Immature natural killer cell (primary cell): ENCODE measurements around the gene CELF2. TPM values are rescaled to one million over a fixed set of nuclear protein-coding genes. Genes with fewer than 3 reads are reported as not detected.
A peak's percentile ranks its signal among the peaks of the same experiment; 100 is the strongest.
"Not testable (repeated sequence)": the region's sequence is repeated elsewhere in the genome, so short reads cannot be mapped to it uniquely, and the experiment has no call there.

Experiments
- DNase-seq, 3 donors: peaks; one replicate each; pipeline ENCODE4 v3.0.0; 2022; ENCODE audit warnings: mixed read lengths in 1 of 3
- H3K27ac Mint-ChIP-seq, 6 donors: one replicate each; pipeline ENCODE4 v1.8.0; 2020; ENCODE audit warnings: mixed read lengths in 6 of 6, mild to moderate bottlenecking in 5 of 6, inconsistent platforms in 4 of 6, moderate library complexity in 3 of 6
- H3K27me3 Mint-ChIP-seq, 3 donors: one replicate each; pipeline ENCODE4 v1.8.0; 2020 to 2021; ENCODE audit warnings: low read depth in 3 of 3, mild to moderate bottlenecking in 3 of 3, mixed read lengths in 3 of 3, moderate library complexity in 3 of 3, inconsistent platforms in 1 of 3
- H3K36me3 Mint-ChIP-seq, 3 donors: one replicate each; pipeline ENCODE4 v1.8.0; 2020; ENCODE audit warnings: mixed read lengths in 3 of 3, inconsistent platforms in 2 of 3, mild to moderate bottlenecking in 2 of 3
- H3K4me1 Mint-ChIP-seq, 2 donors: one replicate each; pipeline ENCODE4 v1.8.0; 2020; ENCODE audit warnings: inconsistent platforms in 2 of 2, mild to moderate bottlenecking in 2 of 2, mixed read lengths in 2 of 2, moderate library complexity in 1 of 2
- H3K4me3 Mint-ChIP-seq, 5 donors: one replicate each; pipeline ENCODE4 v1.8.0; 2020; ENCODE audit warnings: mild to moderate bottlenecking in 5 of 5, mixed read lengths in 5 of 5, inconsistent platforms in 3 of 5, moderate library complexity in 3 of 5
- H3K9me3 Mint-ChIP-seq, 6 donors: one replicate each; pipeline ENCODE4 v1.8.0; 2020; ENCODE audit warnings: mild to moderate bottlenecking in 6 of 6, mixed read lengths in 6 of 6, inconsistent platforms in 4 of 6, moderate library complexity in 3 of 6
- polyA plus RNA-seq, 3 donors: library from polyadenylated mRNA; unstranded; fragments of 300-500 nt; fragmentation: Illumina TruSeq; gene quantifications; one replicate each; pipeline ENCODE4 v1.2.3, GENCODE V29; 2021

The CELF2 gene
- polyA plus RNA-seq, 3 donors from 2014 or later: 64.2 to 174 (median 95.4) TPM

DNA sequence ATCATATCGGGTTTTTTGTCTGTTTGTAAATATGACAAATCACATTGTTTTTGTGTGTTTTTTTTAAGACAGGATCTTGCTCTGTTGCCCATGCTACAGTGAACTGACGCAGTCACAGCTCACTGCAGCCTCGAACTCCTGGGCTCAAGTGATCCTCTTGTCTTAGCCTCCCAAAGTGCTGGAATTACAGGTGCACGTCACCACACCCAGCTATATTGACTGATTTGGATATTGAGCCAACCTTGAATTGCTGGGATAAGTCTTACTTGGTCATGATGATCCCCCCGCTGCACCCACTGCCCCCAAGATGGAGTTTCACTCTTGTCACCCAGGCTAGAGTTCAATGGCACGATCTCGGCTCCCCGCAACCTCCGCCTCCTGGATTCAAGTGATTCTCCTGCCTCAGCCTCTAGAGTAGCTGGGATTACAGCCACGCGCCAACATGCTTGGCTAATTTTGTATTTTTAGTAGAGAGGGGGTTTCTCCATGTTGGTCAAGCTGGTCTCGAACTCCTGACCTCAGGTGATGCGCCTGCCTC is 167.5 kb downstream of the CELF2 start:
- Mint-ChIP-seq H3K36me3 (peaks cover 52 to 67% (median 67%) of the 10 kb centered on the region in 3 donors), H3K4me3 (peak overlapping the region in 4 of 5 donors; percentile 49 to 73 (median 52)), H3K27ac (peak overlapping the region in 2 of 6 donors; percentile 77 to 91), H3K27me3 (peaks cover 2 to 34% (median 12%) of the 10 kb centered on the region in 3 donors), H3K4me1 (peaks cover 0 to 95% of the 10 kb centered on the region in 2 donors)
- H3K9me3 Mint-ChIP-seq, DNase-seq: not testable (repeated sequence)

DNA sequence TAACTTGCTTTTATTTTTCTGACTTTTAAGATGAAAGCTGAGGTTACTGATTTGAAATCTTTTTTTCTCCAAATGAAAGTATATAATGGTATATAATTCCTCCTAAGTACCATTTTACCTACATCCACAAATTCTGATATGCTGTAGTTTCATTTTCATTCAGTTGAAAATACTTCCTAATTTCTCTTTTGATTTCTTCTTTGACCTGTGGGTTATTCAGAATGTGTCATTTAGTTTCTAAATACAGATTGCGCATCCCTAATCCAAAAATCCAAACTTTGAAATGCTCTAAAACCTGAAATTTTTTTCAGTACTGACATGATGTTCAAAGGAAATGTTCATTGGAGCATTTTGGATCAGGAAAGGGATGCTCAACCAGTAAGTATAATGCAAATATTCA is 168.7 kb downstream of the CELF2 start:
- peak overlapping the region; percentile 61 to 74 (median 65) for H3K4me3 Mint-ChIP-seq
- peaks cover 0 to 100% of the 10 kb centered on the region in 2 donors for H3K4me1 Mint-ChIP-seq
- H3K9me3 Mint-ChIP-seq: peaks cover 0 to 2% (median 0%) of the 10 kb centered on the region in 6 donors
- H3K36me3 Mint-ChIP-seq: peaks cover 47 to 64% (median 64%) of the 10 kb centered on the region in 3 donors
- H3K27me3 Mint-ChIP-seq: peaks cover 2 to 22% (median 4%) of the 10 kb centered on the region in 3 donors
- no peak for DNase-seq
- peak overlapping the region in 4 of 6 donors; percentile 77 to 96 (median 92) for H3K27ac Mint-ChIP-seq

DNA sequence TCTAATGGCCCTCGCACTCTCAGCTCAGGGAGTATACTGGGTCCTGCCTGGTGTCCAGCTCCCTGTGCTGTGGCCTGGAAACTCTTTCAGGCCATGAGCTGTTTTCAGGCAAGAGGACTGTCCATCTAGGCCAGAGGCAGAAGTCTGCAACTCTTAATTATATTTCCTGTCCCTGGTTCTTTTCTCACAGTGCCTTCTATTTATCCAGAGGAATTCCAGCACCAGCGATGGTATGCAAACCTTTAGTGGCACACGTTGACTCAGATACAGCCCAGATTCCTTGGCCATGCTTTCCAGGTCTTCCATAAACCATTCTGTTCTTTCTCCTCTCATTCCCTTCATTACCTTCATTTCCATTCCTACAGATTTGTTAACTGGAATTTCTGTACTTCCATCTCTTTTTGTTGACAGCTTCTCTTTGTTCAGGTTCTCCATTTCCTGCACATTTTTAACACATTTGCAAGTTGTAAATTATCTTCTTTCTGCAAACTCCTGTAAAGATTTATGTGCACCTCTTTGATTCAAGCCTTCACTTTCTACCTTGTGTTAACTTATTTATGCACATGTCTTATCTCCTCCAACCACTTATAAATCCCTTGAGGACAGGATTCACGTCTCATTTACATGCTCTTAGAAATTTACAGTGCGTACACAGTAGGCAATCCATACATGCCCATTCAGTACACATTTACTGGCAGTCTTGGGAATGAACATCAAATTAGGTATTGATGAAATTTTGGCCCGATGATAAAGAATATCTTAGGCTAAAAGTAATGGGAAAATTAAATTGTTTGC is 172.1 kb downstream of the CELF2 start:
- H3K4me3 Mint-ChIP-seq: peak overlapping the region; percentile 65 to 82 (median 74)
- peaks cover 45 to 64% (median 61%) of the 10 kb centered on the region in 3 donors for H3K36me3 Mint-ChIP-seq
- DNase-seq: no peak
- peaks cover 0 to 19% (median 3%) of the 10 kb centered on the region in 3 donors for H3K27me3 Mint-ChIP-seq
- H3K9me3 Mint-ChIP-seq: peaks cover 0 to 2% (median 0%) of the 10 kb centered on the region in 6 donors
- peaks cover 0 to 99% of the 10 kb centered on the region in 2 donors for H3K4me1 Mint-ChIP-seq
- peak overlapping the region in 4 of 6 donors; percentile 91 to 96 (median 92) for H3K27ac Mint-ChIP-seq

DNA sequence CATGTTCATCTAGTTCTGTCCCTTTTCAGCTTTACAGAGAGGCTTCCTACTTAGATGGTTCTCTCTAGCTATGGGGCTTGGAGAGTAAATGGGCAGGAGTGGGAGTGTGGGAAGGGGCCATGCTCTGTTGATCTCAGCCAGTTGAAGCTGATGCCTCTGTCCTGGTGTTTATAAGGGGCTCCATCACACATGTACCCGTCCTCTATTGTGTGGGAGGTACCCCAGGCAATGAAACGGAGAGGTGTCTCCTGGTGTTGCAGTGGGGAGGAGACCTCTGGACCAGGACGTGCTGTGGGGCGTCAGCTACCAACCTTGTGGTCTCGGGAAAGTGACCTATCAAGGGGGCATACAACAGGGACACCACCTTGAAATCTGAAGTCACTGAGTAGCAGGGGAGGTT is 173.5 kb downstream of the CELF2 start:
- H3K36me3 Mint-ChIP-seq: peaks cover 31 to 64% (median 56%) of the 10 kb centered on the region in 3 donors
- DNase-seq: no peak
- H3K9me3 Mint-ChIP-seq: no peaks in the 10 kb centered on the region
- H3K27ac Mint-ChIP-seq: peak overlapping the region in 4 of 6 donors; percentile 76 to 92 (median 90)
- peaks cover 0 to 99% of the 10 kb centered on the region in 2 donors for H3K4me1 Mint-ChIP-seq
- H3K4me3 Mint-ChIP-seq: peak overlapping the region; percentile 69 to 82 (median 78)
- peaks cover 0 to 31% (median 8%) of the 10 kb centered on the region in 3 donors for H3K27me3 Mint-ChIP-seq

DNA sequence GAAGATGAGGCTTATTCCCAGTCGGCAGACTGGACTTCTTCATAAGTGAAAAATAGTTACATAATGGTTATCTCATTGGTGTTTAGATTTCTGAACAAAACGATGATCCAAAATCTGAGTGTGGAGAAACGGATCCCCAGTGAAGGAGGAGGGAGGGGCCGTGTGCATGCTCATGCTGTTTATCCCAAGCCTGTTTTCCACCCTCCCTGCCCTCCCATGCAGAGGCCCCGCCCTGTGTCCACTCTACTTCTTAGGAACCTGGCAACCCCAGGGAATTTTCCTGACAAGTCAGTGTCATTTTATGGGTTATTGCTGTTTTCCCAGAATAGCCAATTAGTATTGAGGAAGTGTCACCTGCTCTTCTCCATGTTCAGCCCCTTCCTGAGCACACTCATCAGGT is 174.0 kb downstream of the CELF2 start:
- Mint-ChIP-seq H3K4me1 (peaks cover 0 to 99% of the 10 kb centered on the region in 2 donors), H3K4me3 (peak overlapping the region; percentile 69 to 82 (median 78)), H3K9me3 (no peaks in the 10 kb centered on the region), H3K27ac (peak overlapping the region in 4 of 6 donors; percentile 76 to 92 (median 90)), H3K36me3 (peaks cover 27 to 62% (median 51%) of the 10 kb centered on the region in 3 donors), H3K27me3 (peaks cover 0 to 34% (median 8%) of the 10 kb centered on the region in 3 donors)
- DNase-seq: no peak

DNA sequence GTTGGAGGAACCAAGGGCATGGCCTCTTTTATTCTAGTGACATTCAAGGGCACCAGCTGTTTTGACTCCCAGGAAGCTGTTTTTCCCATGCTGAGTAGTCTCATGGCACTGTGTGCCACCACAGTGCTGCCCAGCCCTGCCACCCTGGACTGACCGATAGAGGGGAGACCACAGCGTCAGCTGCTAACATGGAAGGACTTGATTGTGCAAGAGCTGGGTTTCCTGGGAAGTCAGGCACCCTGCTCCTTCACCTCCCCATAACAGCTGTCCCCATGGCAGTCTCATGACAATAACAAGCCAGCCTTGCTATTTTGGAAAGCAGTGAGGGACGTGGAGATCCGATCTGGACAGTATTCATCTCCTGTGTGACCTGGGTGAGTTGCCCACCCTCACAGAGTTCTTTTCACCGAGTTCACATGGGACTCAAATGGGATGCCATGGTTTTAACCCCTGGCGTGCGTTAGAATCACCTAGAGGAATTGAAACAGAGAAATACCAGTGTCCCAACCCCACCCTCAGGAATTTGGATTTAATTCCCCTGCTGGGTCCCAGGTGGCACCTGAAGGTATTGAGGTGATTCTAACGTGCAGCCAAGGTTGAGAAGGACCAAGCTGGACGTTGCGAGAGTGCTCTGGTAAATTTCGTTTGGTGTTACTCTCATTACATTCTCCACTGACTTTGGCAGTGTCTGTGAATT is 174.8 kb downstream of the CELF2 start:
- peak overlapping the region in 4 of 6 donors; percentile 87 to 92 (median 89) for H3K27ac Mint-ChIP-seq
- H3K27me3 Mint-ChIP-seq: peaks cover 0 to 39% (median 8%) of the 10 kb centered on the region in 3 donors
- H3K9me3 Mint-ChIP-seq: no peaks in the 10 kb centered on the region
- peaks cover 0 to 99% of the 10 kb centered on the region in 2 donors for H3K4me1 Mint-ChIP-seq
- no peak for DNase-seq
- H3K36me3 Mint-ChIP-seq: peaks cover 24 to 63% (median 47%) of the 10 kb centered on the region in 3 donors
- peak overlapping the region; percentile 36 to 82 (median 72) for H3K4me3 Mint-ChIP-seq

DNA sequence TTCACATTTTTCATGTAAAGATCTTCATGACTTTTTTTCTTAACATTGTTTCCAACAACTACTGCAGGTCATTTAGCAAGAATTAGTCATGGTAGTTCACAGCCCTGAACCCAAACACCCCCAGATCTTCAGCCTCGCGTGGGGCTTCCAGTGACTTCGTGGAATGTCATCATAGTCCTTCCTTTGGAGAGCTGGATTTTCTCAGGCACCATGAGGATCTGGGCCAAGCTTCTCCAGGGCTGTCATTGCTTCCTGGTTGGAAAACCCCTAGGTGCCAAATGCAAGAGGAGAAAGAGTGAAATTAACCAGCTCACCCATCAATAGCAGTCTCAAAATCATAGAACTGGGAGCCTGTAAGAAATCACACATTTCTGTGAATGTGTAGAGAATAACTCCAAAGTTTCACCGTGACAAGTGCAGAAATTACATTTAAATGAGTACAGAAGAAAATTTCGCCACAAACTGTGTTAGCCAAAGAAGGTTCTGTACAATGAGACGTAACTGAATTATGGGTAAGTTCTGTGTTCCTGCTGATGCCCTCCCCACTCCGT is 175.4 kb downstream of the CELF2 start:
- Mint-ChIP-seq H3K36me3 (peaks cover 20 to 62% (median 43%) of the 10 kb centered on the region in 3 donors), H3K27ac (peak overlapping the region in 4 of 6 donors; percentile 87 to 92 (median 89)), H3K4me1 (peaks cover 0 to 99% of the 10 kb centered on the region in 2 donors), H3K9me3 (no peaks in the 10 kb centered on the region), H3K27me3 (peaks cover 0 to 41% (median 8%) of the 10 kb centered on the region in 3 donors), H3K4me3 (peak overlapping the region; percentile 50 to 82 (median 72))
- DNase-seq: no peak

DNA sequence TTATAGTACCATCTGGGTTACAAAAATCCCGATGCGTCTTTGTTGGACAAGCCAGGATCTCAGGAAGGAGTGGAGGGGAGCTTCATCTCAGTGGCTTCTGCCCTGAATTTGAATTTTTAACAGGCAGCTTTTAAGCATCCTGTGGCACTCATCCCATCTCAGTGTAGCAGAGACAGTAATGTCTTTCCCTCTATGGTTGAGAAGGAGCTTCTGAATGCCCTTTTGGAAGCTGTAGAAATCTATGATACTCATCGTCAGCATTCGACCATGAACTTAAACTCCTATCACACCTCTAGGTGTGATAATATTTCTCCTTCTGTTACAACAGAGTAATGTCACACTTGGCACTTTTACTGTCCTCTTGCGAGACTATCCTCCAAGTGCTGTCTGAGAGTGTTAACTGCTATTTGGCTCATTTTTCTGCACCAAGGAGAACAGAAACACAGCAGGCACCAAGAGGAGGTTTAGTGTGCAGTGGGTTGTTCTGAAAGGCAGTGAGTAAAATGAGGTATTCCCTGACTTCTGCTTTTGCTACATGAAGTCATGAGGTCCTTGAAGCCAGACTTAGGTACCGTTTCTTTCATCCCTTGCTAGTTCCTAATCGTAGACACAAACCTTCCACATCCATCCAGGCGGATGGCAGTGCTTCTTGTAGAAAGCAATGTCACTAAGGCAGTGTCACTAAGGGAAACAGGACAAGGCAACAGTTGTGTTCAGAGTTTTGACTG is 177.4 kb downstream of the CELF2 start:
- H3K4me1 Mint-ChIP-seq: peaks cover 0 to 99% of the 10 kb centered on the region in 2 donors
- peak; percentile 54 to 56 (median 55) for DNase-seq
- H3K4me3 Mint-ChIP-seq: peak overlapping the region; percentile 60 to 81 (median 69)
- H3K27ac Mint-ChIP-seq: peak overlapping the region in 4 of 6 donors; percentile 93 to 97 (median 94)
- H3K9me3 Mint-ChIP-seq: no peaks in the 10 kb centered on the region
- H3K27me3 Mint-ChIP-seq: peaks cover 0 to 36% (median 10%) of the 10 kb centered on the region in 3 donors
- H3K36me3 Mint-ChIP-seq: peaks cover 12 to 52% (median 31%) of the 10 kb centered on the region in 3 donors

DNA sequence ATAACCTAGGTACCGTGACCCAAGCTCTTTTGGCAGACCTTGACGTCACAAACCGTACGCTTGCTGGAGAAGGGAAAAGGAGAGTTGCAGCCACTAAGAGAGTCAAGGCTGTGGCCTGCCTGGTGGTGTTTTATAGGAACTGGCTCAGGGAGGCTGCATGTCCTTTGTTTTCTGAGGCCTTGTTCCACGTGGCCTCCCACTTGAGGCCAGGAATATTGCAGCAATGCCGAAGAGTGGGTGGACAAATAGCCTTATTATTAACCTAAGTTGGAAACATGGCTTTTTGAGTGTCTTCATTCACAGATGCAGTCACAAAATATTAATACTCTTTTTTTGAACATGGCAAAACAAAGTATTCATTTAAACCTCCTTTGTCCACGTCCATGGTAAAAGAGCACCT is 178.0 kb downstream of the CELF2 start:
- H3K9me3 Mint-ChIP-seq: no peaks in the 10 kb centered on the region
- H3K4me3 Mint-ChIP-seq: peak overlapping the region; percentile 60 to 81 (median 69)
- peaks cover 0 to 99% of the 10 kb centered on the region in 2 donors for H3K4me1 Mint-ChIP-seq
- peak overlapping the region in 4 of 6 donors; percentile 93 to 97 (median 94) for H3K27ac Mint-ChIP-seq
- H3K27me3 Mint-ChIP-seq: peaks cover 0 to 36% (median 10%) of the 10 kb centered on the region in 3 donors
- H3K36me3 Mint-ChIP-seq: peaks cover 13 to 54% (median 32%) of the 10 kb centered on the region in 3 donors
- no peak for DNase-seq

DNA sequence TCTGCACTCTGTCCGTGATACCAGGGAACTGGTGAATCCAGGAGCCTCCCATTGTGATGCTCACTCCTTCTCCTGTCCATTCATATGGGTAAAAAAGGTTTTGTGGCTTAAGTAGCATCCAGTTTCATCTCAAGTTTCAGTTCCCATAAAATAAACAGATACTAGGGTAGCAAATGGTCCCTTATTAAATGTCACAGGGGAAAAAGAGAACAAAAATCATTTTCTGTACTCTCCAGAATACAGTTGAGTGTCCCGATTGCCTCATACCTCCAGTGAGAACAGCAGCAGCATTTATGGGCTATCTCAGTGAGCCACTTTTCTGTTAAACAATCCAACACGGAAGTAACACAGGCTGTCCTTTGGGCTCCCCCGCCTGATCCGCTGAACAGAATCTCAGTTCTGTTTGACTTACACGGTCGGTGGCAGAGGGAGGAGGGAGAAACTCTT is 179.6 kb downstream of the CELF2 start:
- Mint-ChIP-seq H3K4me1 (peaks cover 0 to 99% of the 10 kb centered on the region in 2 donors), H3K27me3 (peaks cover 0 to 36% (median 13%) of the 10 kb centered on the region in 3 donors), H3K4me3 (peak overlapping the region; percentile 54 to 81 (median 69)), H3K36me3 (peaks cover 26 to 68% (median 40%) of the 10 kb centered on the region in 3 donors), H3K9me3 (peaks cover 0 to 2% (median 0%) of the 10 kb centered on the region in 6 donors), H3K27ac (peak overlapping the region in 4 of 6 donors; percentile 93 to 97 (median 94))
- peak; percentile 38 to 48 (median 47) for DNase-seq

DNA sequence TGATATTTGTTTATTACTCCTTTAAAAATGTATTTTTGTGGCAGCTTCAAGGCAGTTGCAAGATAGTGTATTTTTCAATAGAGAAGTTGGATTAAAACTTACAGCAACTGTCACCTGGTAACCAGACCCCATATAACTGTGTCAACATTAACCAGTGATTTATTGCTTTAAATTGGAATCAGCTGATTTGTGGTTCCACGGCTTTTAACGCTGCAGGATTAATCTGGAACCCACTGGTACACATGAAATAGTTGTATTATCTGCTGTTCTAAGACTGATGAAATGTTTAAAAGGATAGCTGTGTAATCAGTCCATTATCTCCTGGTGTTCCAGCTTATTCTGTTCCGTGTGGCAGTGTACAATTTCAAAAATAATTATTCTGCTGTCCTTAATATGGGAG is 180.2 kb downstream of the CELF2 start:
- Mint-ChIP-seq H3K27ac (peak overlapping the region in 4 of 6 donors; percentile 94 to 97 (median 96)), H3K36me3 (peaks cover 26 to 68% (median 43%) of the 10 kb centered on the region in 3 donors), H3K4me3 (peak overlapping the region; percentile 54 to 81 (median 69)), H3K27me3 (peaks cover 4 to 39% (median 18%) of the 10 kb centered on the region in 3 donors), H3K4me1 (peaks cover 0 to 99% of the 10 kb centered on the region in 2 donors), H3K9me3 (peaks cover 0 to 2% (median 0%) of the 10 kb centered on the region in 6 donors)
- no peak for DNase-seq

DNA sequence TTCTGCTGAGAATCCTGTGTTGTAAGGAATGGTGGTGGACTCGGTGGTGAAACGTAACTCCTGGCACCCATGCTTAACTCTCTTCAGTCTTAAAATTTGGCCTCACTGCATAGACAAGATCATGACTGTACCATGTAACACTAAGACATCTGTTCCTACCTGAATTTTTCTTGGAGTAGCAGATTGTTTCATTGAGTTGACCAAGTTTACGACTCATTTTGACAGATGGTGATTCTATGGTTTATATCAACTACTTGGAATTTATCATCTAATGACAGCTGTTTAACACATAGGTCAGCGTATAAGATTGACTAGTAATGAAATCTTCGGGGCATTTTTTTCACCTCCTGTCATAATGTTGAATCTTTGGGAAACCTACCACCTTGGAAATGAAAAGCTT is 184.2 kb downstream of the CELF2 start:
- peaks cover 31 to 71% (median 38%) of the 10 kb centered on the region in 3 donors for H3K36me3 Mint-ChIP-seq
- peaks cover 0 to 100% of the 10 kb centered on the region in 2 donors for H3K4me1 Mint-ChIP-seq
- H3K27me3 Mint-ChIP-seq: peaks cover 4 to 47% (median 28%) of the 10 kb centered on the region in 3 donors
- H3K9me3 Mint-ChIP-seq: peaks cover 0 to 2% (median 0%) of the 10 kb centered on the region in 6 donors
- H3K27ac Mint-ChIP-seq: peak overlapping the region in 4 of 6 donors; percentile 89 to 97 (median 96)
- H3K4me3 Mint-ChIP-seq: peak overlapping the region; percentile 16 to 29 (median 21)
- DNase-seq: no peak
